A204.1 (cell line): ENCODE measurements around the gene LRPAP1.
"Not testable (repeated sequence)": the region's sequence is repeated elsewhere in the genome, so short reads cannot be mapped to it uniquely, and the experiment has no call there.

Experiments used
- FAIRE-seq: peaks from 2 replicates; lab custom pipeline; 2012; peaks lifted over from hg19 to GRCh38; lab: Jason Lieb, UNC

LRPAP1 gene

GRCh38 chr4:3455596-3455995, 76.6 kb downstream of the LRPAP1 start:
- not testable (repeated sequence) for FAIRE-seq
